OCI-LY3 (cell line): ENCODE measurements around the gene UFSP2.

Experiments used
- EZH2phosphoT487 ChIP-seq: fragments of 200-600 bp; shearing (Covaris generic); IDR thresholded peaks from 2 replicates; pipeline ENCODE4 v1.6.1; 2018; ENCODE audit warnings: antibody characterized with exemption, mixed run types, low read depth
- TF ChIP-seq, protein P1 (sequence below): fragments of 200-600, 300-600 bp; sonication (generic); IDR thresholded peaks from 2 replicates; pipeline ENCODE4 v1.5.1; 2014; ENCODE audit warnings: antibody characterized with exemption, low read length, low read depth

DNA sequence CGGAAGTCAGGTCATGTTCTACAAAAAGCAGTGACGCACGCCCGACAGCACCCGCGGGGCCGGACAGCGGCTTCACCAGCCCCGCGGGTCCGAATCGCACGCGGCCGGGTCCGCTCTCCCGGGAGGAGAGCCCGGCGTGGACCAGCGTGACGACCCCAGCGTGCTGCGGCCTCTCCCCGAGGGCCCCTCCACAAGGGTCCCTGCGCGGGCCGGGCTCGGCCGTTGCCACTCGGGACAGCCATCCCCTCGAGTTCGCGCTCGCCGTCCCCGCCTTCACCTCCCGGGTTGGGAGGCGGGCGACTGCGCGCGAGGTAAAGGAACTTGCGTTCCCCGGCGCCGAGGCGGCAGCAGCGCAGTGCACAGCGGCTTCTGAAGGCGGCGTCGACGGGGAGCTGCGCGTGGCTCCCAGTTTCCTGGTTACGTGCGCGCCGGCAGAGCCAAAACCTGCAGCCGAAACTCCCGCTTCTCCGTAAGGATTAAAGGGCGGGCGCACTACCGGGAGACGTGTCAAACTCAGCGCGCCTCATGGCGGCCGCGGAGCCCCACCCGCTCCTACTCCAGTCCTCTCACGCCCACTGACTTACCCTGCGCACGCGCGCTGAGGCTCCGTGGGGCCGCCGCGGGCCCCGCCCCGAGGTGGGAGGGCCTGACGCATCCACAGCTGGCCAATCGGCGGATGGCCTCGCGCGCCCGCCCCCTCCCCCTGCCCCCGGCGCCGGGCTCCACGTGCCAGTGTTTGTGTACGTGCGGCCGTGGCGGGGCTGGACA lies 29.6 kb downstream of the UFSP2 start:
- TF ChIP-seq, protein P1, sequence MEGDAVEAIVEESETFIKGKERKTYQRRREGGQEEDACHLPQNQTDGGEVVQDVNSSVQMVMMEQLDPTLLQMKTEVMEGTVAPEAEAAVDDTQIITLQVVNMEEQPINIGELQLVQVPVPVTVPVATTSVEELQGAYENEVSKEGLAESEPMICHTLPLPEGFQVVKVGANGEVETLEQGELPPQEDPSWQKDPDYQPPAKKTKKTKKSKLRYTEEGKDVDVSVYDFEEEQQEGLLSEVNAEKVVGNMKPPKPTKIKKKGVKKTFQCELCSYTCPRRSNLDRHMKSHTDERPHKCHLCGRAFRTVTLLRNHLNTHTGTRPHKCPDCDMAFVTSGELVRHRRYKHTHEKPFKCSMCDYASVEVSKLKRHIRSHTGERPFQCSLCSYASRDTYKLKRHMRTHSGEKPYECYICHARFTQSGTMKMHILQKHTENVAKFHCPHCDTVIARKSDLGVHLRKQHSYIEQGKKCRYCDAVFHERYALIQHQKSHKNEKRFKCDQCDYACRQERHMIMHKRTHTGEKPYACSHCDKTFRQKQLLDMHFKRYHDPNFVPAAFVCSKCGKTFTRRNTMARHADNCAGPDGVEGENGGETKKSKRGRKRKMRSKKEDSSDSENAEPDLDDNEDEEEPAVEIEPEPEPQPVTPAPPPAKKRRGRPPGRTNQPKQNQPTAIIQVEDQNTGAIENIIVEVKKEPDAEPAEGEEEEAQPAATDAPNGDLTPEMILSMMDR: no peak
- TF ChIP-seq EZH2phosphoT487: no peak
